HG03139 (cell line): ENCODE results near the gene SLC2A11.

Source experiments
- ATAC-seq: cut with Tn5 transposase; IDR thresholded peaks from one replicate; pipeline ENCODE4 v1.9.1; 2021; ENCODE audit not compliant: unreplicated experiment

Gene SLC2A11

GRCh38 chr22:23832226-23833016 is 25.3 kb upstream of the SLC2A11 start:
- no peak for ATAC-seq

GRCh38 chr22:23833017-23833751 is 24.5 kb upstream of the SLC2A11 start:
- no peak for ATAC-seq

- ATAC-seq: no peak
These were observed 23.8 kb upstream of the SLC2A11 start for GRCh38 chr22:23833911-23834317.

- no peak for ATAC-seq
These were observed 23.3 kb upstream of the SLC2A11 start for GRCh38 chr22:23834406-23834792.

GRCh38 chr22:23834793-23835483 is 22.7 kb upstream of the SLC2A11 start:
- no peak for ATAC-seq

- no peak for ATAC-seq
These were observed 22.1 kb upstream of the SLC2A11 start for GRCh38 chr22:23835484-23836144.

GRCh38 chr22:23836281-23836680 is 21.4 kb upstream of the SLC2A11 start:
- no peak for ATAC-seq

GRCh38 chr22:23836692-23837495 is 20.8 kb upstream of the SLC2A11 start:
- no peak for ATAC-seq

- no peak for ATAC-seq
These were observed 20.2 kb upstream of the SLC2A11 start for GRCh38 chr22:23837496-23837859.

- ATAC-seq: peak; percentile 6
These were observed 19.6 kb upstream of the SLC2A11 start for GRCh38 chr22:23837911-23838680.

- peak; percentile 65 for ATAC-seq
These were observed 18.8 kb upstream of the SLC2A11 start, which contains the start of gene DERL3 for GRCh38 chr22:23838681-23839468. TSS of gene DERL3 (minus strand) at chr22:23839006. CDS start at chr22:23838987, 19 bp downstream.

GRCh38 chr22:23840026-23840425 is 17.6 kb upstream of the SLC2A11 start:
- no peak for ATAC-seq

- ATAC-seq: no peak
These were observed 16.4 kb upstream of the SLC2A11 start for GRCh38 chr22:23841292-23841691.

- no peak for ATAC-seq
These were observed 15.8 kb upstream of the SLC2A11 start for GRCh38 chr22:23841736-23842445.

- no peak for ATAC-seq
These were observed 15.1 kb upstream of the SLC2A11 start for GRCh38 chr22:23842599-23842998.

- no peak for ATAC-seq
These were observed 12.9 kb upstream of the SLC2A11 start for GRCh38 chr22:23844739-23845202.

GRCh38 chr22:23845265-23846080 is 12.2 kb upstream of the SLC2A11 start:
- ATAC-seq: no peak
